AG09319 (cell line): ENCODE results near the gene COL9A1.
"Not testable (repeated sequence)": the region's sequence is repeated elsewhere in the genome, so short reads cannot be mapped to it uniquely, and the experiment has no call there.

Experiments used
- DNase-seq: peaks from one replicate; pipeline ENCODE4 v3.0.0-alpha.2; 2010; ENCODE audit warnings: low read depth; ENCODE audit errors: extremely low read depth
- CTCF ChIP-seq: IDR thresholded peaks from 2 replicates; pipeline ENCODE4 v1.5.1; 2011; ENCODE audit warnings: low read depth, mild to moderate bottlenecking, inconsistent platforms, low read length, moderate library complexity

COL9A1 gene

GRCh38 chr6:70310063-70310694 lies 7.3 kb upstream of the COL9A1 start:
- TF ChIP-seq CTCF, result peak; percentile 51
- no peak for DNase-seq

GRCh38 chr6:70309243-70309642 lies 6.4 kb upstream of the COL9A1 start:
- DNase-seq, result no peak
- TF ChIP-seq CTCF, result no peak

GRCh38 chr6:70308142-70308541 lies 5.3 kb upstream of the COL9A1 start:
- not testable (repeated sequence) for DNase-seq

GRCh38 chr6:70307008-70307407 lies 4.1 kb upstream of the COL9A1 start:
- TF ChIP-seq CTCF, result no peak
- no peak for DNase-seq

- no peak for DNase-seq
- TF ChIP-seq CTCF, result no peak
Observed at GRCh38 chr6:70304616-70305015, 1.7 kb upstream of the COL9A1 start.

- no peak for TF ChIP-seq CTCF
Observed at GRCh38 chr6:70299456-70299855, 3.4 kb downstream of the COL9A1 start.

GRCh38 chr6:70298068-70298467 lies 4.8 kb downstream of the COL9A1 start:
- no peak for DNase-seq
- no peak for TF ChIP-seq CTCF

More at GRCh38 chr6:70299456-70299855, 3.4 kb downstream of the COL9A1 start:
- DNase-seq, result no peak

GRCh38 chr6:70292193-70292592 lies 10.7 kb downstream of the COL9A1 start:
- DNase-seq, result no peak
- TF ChIP-seq CTCF, result no peak
